Thoracic aorta (tissue), 2 donors: Measurements from ENCODE around the gene BRF1. TPM values are rescaled to one million over a fixed set of nuclear protein-coding genes. Genes with fewer than 3 reads are reported as not detected.

Experiments
- ATAC-seq: fragments of 150-250 bp; one replicate; pipeline ENCODE4 v1.8.0; 2017; ENCODE audit warnings: low read depth; ENCODE audit not compliant: insufficient number of reproducible peaks, low FRiP score
- DNase-seq: peaks from one replicate; pipeline ENCODE4 v3.0.0-alpha.2; 2020; ENCODE audit warnings: low spot score
- H3K27ac ChIP-seq, 2 donors: fragments of 200-600 bp; sonication (generic); 1 replicate in 1 of 2; 2 replicates in 1 of 2; pipeline ENCODE4 v1.5.1; 2016; ENCODE audit warnings: mild to moderate bottlenecking in 2 of 2, moderate library complexity in 2 of 2
- H3K27me3 ChIP-seq: fragments of 200-600 bp; sonication (generic); replicated peaks from 2 replicates; pipeline ENCODE4 v1.6.0; 2016; ENCODE audit warnings: mild to moderate bottlenecking; ENCODE audit not compliant: insufficient read depth
- H3K36me3 ChIP-seq: fragments of 200-600 bp; sonication (generic); one replicate; pipeline ENCODE4 v1.5.1; 2016
- H3K4me1 ChIP-seq, 2 donors: fragments of 200-600 bp; sonication (generic); 1 replicate in 1 of 2; 2 replicates in 1 of 2; pipeline versions ENCODE4 v1.5.1 to v1.6.0; 2016; ENCODE audit warnings: low read depth in 2 of 2, mild to moderate bottlenecking in 1 of 2; ENCODE audit not compliant: control insufficient read depth in 1 of 2
- H3K4me3 ChIP-seq: fragments of 200-600 bp; sonication (generic); 2 replicates; pipeline ENCODE4 v1.5.1; 2016; ENCODE audit warnings: mild to moderate bottlenecking
- H3K9me3 ChIP-seq: fragments of 200-600 bp; sonication (generic); 2 replicates; pipeline ENCODE4 v1.5.1; 2016
- CTCF ChIP-seq: fragments of 200-600 bp; sonication (generic); IDR thresholded peaks from one replicate; pipeline ENCODE4 v1.5.1; 2019; ENCODE audit warnings: antibody characterized with exemption
- total RNA-seq, 2 donors: library from RNA; depleted of rRNA; stranded (reverse); fragments of >200 nt; gene quantifications; one replicate each; pipeline versions ENCODE4 v1.1.0 to v1.2.3, GENCODE V29; 2016

BRF1 gene
- total RNA-seq, 2 donors from 2014 or later, result 49.4 to 80.5 TPM

GRCh38 chr14:105313381-105314286 lies 12.8 kb upstream of the BRF1 start:
- TF ChIP-seq CTCF, result no peak

GRCh38 chr14:105312973-105313372 lies 12.2 kb upstream of the BRF1 start:
- Histone ChIP-seq H3K9me3 (no peaks in the 10 kb centered on the region), H3K36me3 (no peaks in the 10 kb centered on the region), H3K4me1 (peaks cover 22 to 38% of the 10 kb centered on the region in 2 donors), H3K27me3 (no peaks in the 10 kb centered on the region), H3K4me3 (no peak overlapping the region), H3K27ac (peak overlapping the region in 1 of 2 donors; percentile 95)
- no peak for ATAC-seq
- DNase-seq, result no peak
- no peak for TF ChIP-seq CTCF

More at GRCh38 chr14:105313381-105314286, 12.8 kb upstream of the BRF1 start:
- Histone ChIP-seq H3K9me3 (no peaks in the 10 kb centered on the region), H3K4me1 (peaks cover 22 to 39% of the 10 kb centered on the region in 2 donors), H3K27me3 (no peaks in the 10 kb centered on the region), H3K36me3 (no peaks in the 10 kb centered on the region), H3K27ac (peak overlapping the region; percentile 62 to 95), H3K4me3 (peak overlapping the region; percentile 97)
- ATAC-seq (no peak), DNase-seq (no peak)

- H3K27me3 ChIP-seq, result no peaks in the 10 kb centered on the region
- TF ChIP-seq CTCF, result no peak
- no peak for DNase-seq
- peaks cover 11 to 27% of the 10 kb centered on the region in 2 donors for H3K4me1 ChIP-seq
- no peaks in the 10 kb centered on the region for H3K9me3 ChIP-seq
- no peaks in the 10 kb centered on the region for H3K36me3 ChIP-seq
- H3K27ac ChIP-seq, result no peak overlapping the region
- no peak overlapping the region for H3K4me3 ChIP-seq
- ATAC-seq, result no peak
These were observed 11.0 kb upstream of the BRF1 start for GRCh38 chr14:105311838-105312237.

- DNase-seq (no peak), ATAC-seq (no peak)
- Histone ChIP-seq H3K4me3 (no peak overlapping the region), H3K27me3 (no peaks in the 10 kb centered on the region), H3K27ac (no peak overlapping the region), H3K4me1 (peaks cover 0 to 10% of the 10 kb centered on the region in 2 donors), H3K9me3 (no peaks in the 10 kb centered on the region), H3K36me3 (no peaks in the 10 kb centered on the region)
- TF ChIP-seq CTCF, result no peak
These were observed 8.6 kb upstream of the BRF1 start for GRCh38 chr14:105309371-105309770.

- Histone ChIP-seq H3K27me3 (no peaks in the 10 kb centered on the region), H3K9me3 (no peaks in the 10 kb centered on the region), H3K27ac (no peak overlapping the region), H3K4me1 (no peaks in the 10 kb centered on the region), H3K4me3 (no peak overlapping the region), H3K36me3 (no peaks in the 10 kb centered on the region)
- no peak for ATAC-seq
- no peak for TF ChIP-seq CTCF
- no peak for DNase-seq
These were observed 6.4 kb upstream of the BRF1 start for GRCh38 chr14:105307052-105307727.
